ENCODE results near the gene CAT.

- TF ChIP-seq CTCF (conservative IDR thresholded peaks at IDR 0.05; ENCODE audit: low read depth, low read length) = no peak
- TF ChIP-seq EZH2 (IDR thresholded peaks at IDR 0.05; ENCODE audit: borderline replicate concordance, low read depth, low read length, poor library complexity, severe bottlenecking) = no peak
Observed at GRCh38 chr11:34416766-34417165, 22.0 kb upstream of the CAT start.
